ENCODE measurements around the gene ZNF280A.
"Not testable (repeated sequence)": the region's sequence is repeated elsewhere in the genome, so short reads cannot be mapped to it uniquely, and the experiment has no call there.

Gene ZNF280A

DNA sequence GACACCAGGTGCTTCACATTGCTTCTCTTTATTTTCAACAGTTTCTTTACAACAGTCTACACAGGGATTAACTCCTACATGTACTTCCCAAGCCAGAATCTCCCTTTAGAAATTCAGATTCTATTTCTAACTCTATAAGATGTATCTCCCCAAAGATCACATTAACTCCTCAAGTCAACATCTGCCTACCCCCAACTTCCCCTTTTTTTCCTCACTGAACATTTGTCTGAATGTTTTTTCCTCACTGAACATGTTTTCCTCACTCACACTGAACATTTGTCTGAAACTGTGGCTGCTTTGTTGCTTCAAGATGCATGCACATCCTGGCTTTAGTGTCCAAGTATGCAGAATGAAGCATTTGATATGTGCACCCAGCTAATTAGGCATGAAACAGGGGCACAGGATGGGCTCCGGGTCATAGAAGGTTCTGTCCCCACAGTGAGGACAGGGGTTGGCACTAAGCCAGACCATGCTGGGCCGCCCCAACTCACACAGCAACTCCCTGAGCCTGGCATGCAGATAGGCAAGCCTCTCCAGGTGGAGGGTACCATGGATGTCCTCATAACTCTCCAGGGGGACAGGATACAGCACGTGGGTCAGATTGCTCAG, 27.7 kb upstream of the ZNF280A start:
- no peak for DNase-seq
- in situ Hi-C loops (cut with HindIII; ENCODE audit: low pct_ligation_motif_present, low pct_unique_long_range_greater_than_20kb, low sequenced_read_pairs): no loop called here

GRCh38 chr22:22547226-22547625, 27.2 kb upstream of the ZNF280A start:
- no peak for DNase-seq
- in situ Hi-C loops (cut with HindIII; ENCODE audit: low pct_ligation_motif_present, low pct_unique_long_range_greater_than_20kb, low sequenced_read_pairs): no loop called here

- no peak for DNase-seq
- in situ Hi-C loops (cut with HindIII; ENCODE audit: low pct_ligation_motif_present, low pct_unique_long_range_greater_than_20kb, low sequenced_read_pairs): no loop called here
Observed at GRCh38 chr22:22546490-22546889, 26.4 kb upstream of the ZNF280A start.

- in situ Hi-C loops (cut with HindIII; ENCODE audit: low pct_ligation_motif_present, low pct_unique_long_range_greater_than_20kb, low sequenced_read_pairs): no loop called here
Observed at GRCh38 chr22:22545084-22545483, 25.0 kb upstream of the ZNF280A start.

GRCh38 chr22:22538226-22538989, 18.3 kb upstream of the ZNF280A start:
- no peak for DNase-seq
- in situ Hi-C loops (cut with HindIII; ENCODE audit: low pct_ligation_motif_present, low pct_unique_long_range_greater_than_20kb, low sequenced_read_pairs): no loop called here

More at GRCh38 chr22:22545084-22545483, 25.0 kb upstream of the ZNF280A start:
- no peak for DNase-seq

- in situ Hi-C loops (cut with HindIII; ENCODE audit: low pct_ligation_motif_present, low pct_unique_long_range_greater_than_20kb, low sequenced_read_pairs): no loop called here
- DNase-seq: no peak
Observed at GRCh38 chr22:22536916-22537315, 16.8 kb upstream of the ZNF280A start.

DNA sequence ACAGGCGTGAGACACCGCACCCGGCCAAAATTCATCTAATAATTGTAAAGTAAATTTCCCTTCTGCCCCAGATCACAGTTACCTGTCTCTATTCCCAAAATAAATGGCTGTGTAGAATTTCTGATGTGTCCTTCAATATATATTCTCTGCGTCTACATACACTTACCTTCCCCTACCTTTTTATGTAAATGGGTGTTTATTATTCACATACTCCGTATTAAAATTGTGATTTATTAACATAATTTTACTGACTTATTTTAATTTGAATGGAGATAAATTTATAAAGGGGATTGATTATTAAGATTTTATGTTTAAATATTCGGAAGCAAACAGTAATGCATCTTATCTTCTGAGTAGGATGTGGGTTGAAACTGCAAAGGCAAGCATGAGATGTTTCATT, 16.4 kb upstream of the ZNF280A start:
- in situ Hi-C loops (cut with HindIII; ENCODE audit: low pct_ligation_motif_present, low pct_unique_long_range_greater_than_20kb, low sequenced_read_pairs): no loop called here
- DNase-seq: no peak

DNA sequence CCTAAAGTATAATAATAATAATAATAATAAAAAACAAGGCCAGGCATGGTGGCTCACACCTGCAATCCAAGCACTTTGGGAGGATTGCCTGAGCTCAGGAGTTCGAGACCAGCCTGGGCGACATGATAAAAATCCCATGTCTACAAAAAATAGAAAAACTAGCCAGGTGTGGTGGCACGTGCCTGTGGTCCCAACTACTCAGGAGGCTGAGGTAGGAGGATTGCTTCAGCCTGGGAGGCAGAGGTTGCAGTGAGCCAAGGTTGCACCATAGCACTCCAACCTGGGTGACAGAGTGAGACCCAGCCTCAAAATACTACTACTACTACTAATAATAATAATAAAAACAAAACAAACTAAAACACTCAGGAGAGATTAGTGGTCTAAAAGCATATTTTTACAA, 15.6 kb upstream of the ZNF280A start:
- in situ Hi-C loops (cut with HindIII; ENCODE audit: low pct_ligation_motif_present, low pct_unique_long_range_greater_than_20kb, low sequenced_read_pairs): no loop called here
- no peak for DNase-seq

- DNase-seq: no peak
- in situ Hi-C loops (cut with HindIII; ENCODE audit: low pct_ligation_motif_present, low pct_unique_long_range_greater_than_20kb, low sequenced_read_pairs): no loop called here
Observed at GRCh38 chr22:22534604-22535415, 14.7 kb upstream of the ZNF280A start.

DNA sequence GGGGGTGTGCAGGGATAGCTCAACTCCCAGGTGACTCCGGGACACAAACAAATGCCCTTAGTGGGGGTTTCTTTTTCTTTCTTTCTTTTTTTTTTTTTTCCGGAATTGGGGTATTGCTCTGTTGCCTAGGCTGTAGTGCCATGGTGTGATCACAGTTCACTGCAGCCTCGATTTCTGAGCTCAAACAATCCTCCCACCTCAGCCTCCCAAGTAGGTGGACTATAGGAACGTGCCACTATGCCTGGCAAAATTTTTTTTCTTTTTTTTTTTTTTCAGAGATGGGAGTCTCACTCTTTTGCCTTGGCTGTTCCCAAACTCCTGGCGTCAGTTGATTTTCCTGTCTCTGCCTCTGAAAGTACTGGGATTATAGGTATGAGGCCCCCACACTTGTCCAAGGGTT, 13.8 kb upstream of the ZNF280A start:
- in situ Hi-C loops (cut with HindIII; ENCODE audit: low pct_ligation_motif_present, low pct_unique_long_range_greater_than_20kb, low sequenced_read_pairs): no loop called here

DNA sequence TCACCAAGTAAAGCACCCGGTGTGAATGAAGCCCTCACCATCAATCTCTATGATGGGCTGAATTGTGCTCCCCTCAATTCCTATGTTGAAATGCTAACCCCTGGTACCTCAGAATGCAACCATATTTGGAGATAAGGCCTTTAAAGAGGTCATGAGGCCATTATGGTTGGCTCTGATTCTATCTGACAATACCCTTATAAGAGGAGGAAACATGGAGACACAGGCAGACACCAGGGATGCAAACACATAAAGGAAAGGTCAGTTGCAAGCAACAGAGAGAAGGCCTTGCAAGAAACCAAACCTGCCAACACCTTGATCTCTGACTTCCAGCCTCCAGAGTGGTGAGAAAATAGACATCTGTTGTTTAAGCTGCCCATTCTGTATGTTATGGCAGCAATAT, 13.3 kb upstream of the ZNF280A start:
- in situ Hi-C loops (cut with HindIII; ENCODE audit: low pct_ligation_motif_present, low pct_unique_long_range_greater_than_20kb, low sequenced_read_pairs): no loop called here
- no peak for DNase-seq

More for the DNA sequence above, 13.8 kb upstream of the ZNF280A start:
- DNase-seq: no peak

- in situ Hi-C loops (cut with HindIII; ENCODE audit: low pct_ligation_motif_present, low pct_unique_long_range_greater_than_20kb, low sequenced_read_pairs); DNase-seq: not testable (repeated sequence)
Observed at GRCh38 chr22:22532547-22533071, 12.5 kb upstream of the ZNF280A start.

DNA sequence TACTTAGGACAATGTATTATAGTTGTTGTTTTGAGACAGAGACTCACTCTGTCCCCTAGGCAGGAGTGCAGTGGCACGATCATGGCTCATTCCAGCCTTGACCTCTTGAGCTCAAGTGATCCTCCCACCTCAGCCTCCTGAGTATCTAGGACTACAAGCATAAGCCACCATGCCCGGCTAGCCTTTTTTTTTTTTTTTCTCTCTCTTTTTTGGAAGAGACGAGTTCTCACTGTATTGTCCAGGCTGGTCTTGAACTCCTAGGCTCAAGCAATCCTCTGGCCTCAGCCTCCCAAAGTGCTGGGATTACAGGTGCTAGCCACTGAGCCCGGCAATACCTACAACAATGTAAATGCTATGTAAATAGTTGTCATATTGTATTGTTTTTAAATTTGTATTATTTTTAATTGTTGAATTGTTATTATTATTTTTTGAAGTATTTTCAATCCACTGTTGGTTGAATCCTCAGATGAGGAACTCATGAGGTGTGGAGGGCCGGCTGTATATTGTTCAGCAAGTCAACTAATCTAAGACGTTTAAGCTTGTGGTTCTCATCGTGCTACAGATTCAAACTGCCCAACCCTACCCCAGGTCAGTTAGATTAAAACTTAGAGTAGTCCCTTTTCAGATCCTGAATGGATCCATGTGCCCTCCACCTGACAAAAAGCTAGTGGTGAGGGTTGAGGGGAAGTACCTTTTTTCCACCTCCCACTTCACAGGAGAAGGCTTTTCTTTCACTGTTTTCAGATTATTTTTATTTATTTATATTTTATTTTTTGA, 11.9 kb upstream of the ZNF280A start:
- no peak for DNase-seq

DNA sequence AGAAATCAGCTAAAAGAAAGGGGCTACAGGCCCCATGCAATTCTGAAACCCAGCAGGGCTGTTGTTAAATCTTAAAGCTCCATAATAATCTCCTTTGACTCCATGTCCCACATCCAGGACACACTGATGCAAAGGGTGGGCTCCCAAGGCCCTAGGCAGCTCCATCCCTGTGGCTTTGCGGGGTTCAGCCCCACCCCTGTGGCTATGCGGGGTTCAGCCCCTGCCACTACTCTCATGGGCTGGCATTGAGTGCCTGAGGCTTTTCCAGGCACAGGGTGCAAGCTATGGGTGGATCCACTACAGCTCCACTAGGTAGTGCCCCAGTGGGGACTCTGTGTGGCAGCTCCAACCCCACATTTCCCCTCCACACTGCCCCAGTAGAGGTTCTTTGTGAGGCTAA, 8.7 kb upstream of the ZNF280A start:
- in situ Hi-C loops (cut with HindIII; ENCODE audit: low pct_ligation_motif_present, low pct_unique_long_range_greater_than_20kb, low sequenced_read_pairs): no loop called here
- DNase-seq: no peak

More for the DNA sequence above, 11.9 kb upstream of the ZNF280A start:
- in situ Hi-C loops (cut with HindIII; ENCODE audit: low pct_ligation_motif_present, low pct_unique_long_range_greater_than_20kb, low sequenced_read_pairs): no loop called here

DNA sequence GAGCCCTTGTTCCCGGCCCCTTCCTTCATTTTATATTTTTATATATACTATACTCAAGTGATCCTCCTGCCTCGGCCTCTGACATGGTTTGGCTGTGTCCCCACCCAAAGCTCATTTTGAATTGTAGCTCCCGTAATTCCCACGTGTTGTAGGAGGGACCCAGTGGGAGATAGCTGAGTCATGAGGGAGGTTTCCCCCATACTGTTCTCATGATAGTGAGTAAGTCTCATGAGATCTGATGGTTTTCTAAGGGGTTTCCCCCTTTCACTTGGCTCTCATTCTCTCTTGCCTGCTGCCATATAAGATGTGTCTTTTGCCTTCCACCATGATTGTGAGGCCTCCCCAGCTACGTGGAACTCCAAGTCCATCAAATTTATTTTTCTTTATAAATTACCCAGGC, 7.2 kb upstream of the ZNF280A start:
- in situ Hi-C loops (cut with HindIII; ENCODE audit: low pct_ligation_motif_present, low pct_unique_long_range_greater_than_20kb, low sequenced_read_pairs): no loop called here
- DNase-seq: no peak

DNA sequence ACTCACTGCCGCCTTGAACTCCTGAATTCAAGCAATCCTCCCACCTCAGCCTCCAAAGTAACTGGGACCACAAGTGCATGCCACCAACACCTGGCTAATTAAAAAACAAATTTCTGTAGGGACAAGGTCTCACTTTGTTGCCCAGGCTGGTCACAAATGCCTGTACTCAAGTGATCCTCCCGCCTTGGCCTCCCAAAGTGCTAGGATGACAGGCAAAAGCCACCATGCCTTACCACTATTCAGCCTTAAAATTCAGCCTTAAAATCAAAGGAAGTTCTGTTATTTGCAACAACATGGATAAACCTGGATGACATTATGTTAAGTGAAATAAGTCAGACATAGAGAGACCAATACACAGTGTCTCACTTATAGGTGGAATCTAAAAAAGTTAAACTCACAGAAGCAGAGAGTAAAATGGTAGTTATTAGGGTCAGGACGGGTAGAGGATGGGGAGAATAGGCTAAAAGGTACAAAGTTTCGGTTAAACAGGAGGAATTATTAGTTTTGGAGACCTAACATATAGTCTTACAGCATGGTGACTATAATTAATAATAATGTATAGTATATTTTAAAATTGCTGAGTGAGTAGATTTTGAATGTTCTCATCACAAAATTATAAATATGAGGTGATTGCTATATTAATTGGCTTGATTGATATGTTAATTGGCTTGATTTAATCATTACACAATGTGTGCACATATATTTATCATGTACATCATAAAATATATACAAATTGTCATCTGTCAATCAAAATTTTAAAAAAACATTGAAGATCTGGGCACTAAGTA, 6.2 kb upstream of the ZNF280A start:
- in situ Hi-C loops (cut with HindIII; ENCODE audit: low pct_ligation_motif_present, low pct_unique_long_range_greater_than_20kb, low sequenced_read_pairs): no loop called here
- DNase-seq: no peak

DNA sequence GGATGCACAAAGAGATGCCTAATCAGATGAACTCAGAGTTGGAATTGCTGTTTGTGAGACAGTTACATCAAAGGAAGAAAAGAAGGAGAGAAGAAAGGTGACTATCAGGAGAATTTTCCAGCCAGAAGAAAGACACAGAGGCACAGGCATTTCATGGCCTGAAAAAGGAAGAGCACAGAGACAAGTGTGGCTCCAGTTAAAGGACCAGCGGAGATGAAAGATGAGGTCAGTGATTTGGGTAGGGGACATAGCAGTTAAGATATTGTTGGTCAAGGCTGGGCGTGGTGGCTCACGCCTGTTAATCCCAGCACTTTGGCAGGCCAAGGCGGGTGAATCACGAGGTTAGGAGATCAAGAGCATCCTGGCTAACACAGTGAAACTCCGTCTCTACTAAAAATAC, 3.4 kb upstream of the ZNF280A start:
- no peak for DNase-seq
- in situ Hi-C loops (cut with HindIII; ENCODE audit: low pct_ligation_motif_present, low pct_unique_long_range_greater_than_20kb, low sequenced_read_pairs): no loop called here

GRCh38 chr22:22521631-22522030, 1.6 kb upstream of the ZNF280A start:
- in situ Hi-C loops (cut with HindIII; ENCODE audit: low pct_ligation_motif_present, low pct_unique_long_range_greater_than_20kb, low sequenced_read_pairs): no loop called here
- no peak for DNase-seq
